ENCODE results near the gene METTL9. TPM values are rescaled to one million over a fixed set of nuclear protein-coding genes. Genes with fewer than 3 reads are reported as not detected.

METTL9 gene
- total and polyA plus RNA-seq, 2 of the 4 experiments (the other 2 are of a cell fraction), result 54.8 to 95.5 TPM

- no TSS peak for BruUV-seq (replicated peaks)
- H3K4ac ChIP-seq (ENCODE audit: low read depth, low read length), result no peak overlapping the region; the same call in 1 of the 2 replicates
- H3K9me3 ChIP-seq (ENCODE audit: control insufficient read depth, insufficient read depth, low read length), result no peaks in the 10 kb centered on the region
- H4K5ac ChIP-seq (ENCODE audit: low read depth, low read length), result peak overlapping the region; percentile 89; the same call in 1 of the 2 replicates
- H3K27me3 ChIP-seq (ENCODE audit: control insufficient read depth, insufficient read depth, low read length), result no peaks in the 10 kb centered on the region
- H3K23ac ChIP-seq (ENCODE audit: low read depth, low read length), result peak overlapping the region; percentile 96; the same call in 1 of the 2 replicates
- H2BK5ac ChIP-seq (ENCODE audit: low read depth, low read length, poor library complexity, severe bottlenecking), result no peak overlapping the region
- H4K91ac ChIP-seq (ENCODE audit: insufficient read depth, low read depth, low read length), result peak overlapping the region; percentile 96; the same call in 1 of the 2 replicates
- no peak for TF ChIP-seq MAZ (IDR thresholded peaks at IDR 0.05; ENCODE audit: borderline replicate concordance, low read depth, low read length)
- no peak for TF ChIP-seq USF2 (IDR thresholded peaks at IDR 0.05; ENCODE audit: low read depth, low read length)
- TF ChIP-seq SMC3 (IDR thresholded peaks at IDR 0.05; ENCODE audit: low read depth, low read length), result no peak
- no peak for TF ChIP-seq CHD1 (IDR thresholded peaks at IDR 0.05; ENCODE audit: low read depth, low read length)
- TF ChIP-seq NFE2L2 (IDR thresholded peaks at IDR 0.05; ENCODE audit: low read depth, low read length), result no peak
- no peak for TF ChIP-seq CEBPB (IDR thresholded peaks at IDR 0.05; ENCODE audit: low read depth, low read length)
- no peak for TF ChIP-seq POLR2A (IDR thresholded peaks at IDR 0.05; ENCODE audit: low read depth, low read length)
- no peak for TF ChIP-seq MXI1 (IDR thresholded peaks at IDR 0.05; ENCODE audit: borderline replicate concordance, low read depth, low read length)
- TF ChIP-seq RFX5 (IDR thresholded peaks at IDR 0.05; ENCODE audit: low read depth, low read length), result no peak
- no peak for TF ChIP-seq CTCF (conservative IDR thresholded peaks at IDR 0.05; ENCODE audit: low read depth, low read length)
- TF ChIP-seq MAFK (IDR thresholded peaks at IDR 0.05; ENCODE audit: low read depth, low read length), result no peak
- no peak for TF ChIP-seq RAD21 (IDR thresholded peaks at IDR 0.05; ENCODE audit: low read length)
- H2BK20ac ChIP-seq (ENCODE audit: low read depth, low read length), result no peak overlapping the region
- H2AK5ac ChIP-seq (ENCODE audit: low read depth, low read length), result no peak overlapping the region
- intact Hi-C loops (cut with micrococcal nuclease) (loop anchor here (5.0 kb wide), 1 partner anchor 66 kb away; no protein-coding TSS in a partner anchor), in situ Hi-C loops (cut with MboI; ENCODE audit: low sequenced_read_pairs) (loop anchor here (10.0 kb wide), 1 partner anchor 57 kb away; the partner anchor contains the start of gene IGSF6), dilution Hi-C loops (cut with HindIII; ENCODE audit: low sequenced_read_pairs, unreplicated experiment) (no loop called here)
- no peaks in the 10 kb centered on the region for H3K9me1 ChIP-seq (ENCODE audit: insufficient read depth, low read length)
- no peak overlapping the region for H3K4me3 ChIP-seq (ENCODE audit: insufficient read depth, low read depth, low read length)
- no CpG with 5 or more reads among the region's 12 CpGs for WGBS, 2 experiments (ENCODE audit: extremely low coverage in 2 of 2, insufficient read length in 1 of 2)
- no peak overlapping the region; the same call in 1 of the 2 replicates for H3K4me2 ChIP-seq (ENCODE audit: low read depth, low read length)
- CTCF ChIA-PET, result no interaction called here
- POLR2A ChIA-PET (ENCODE audit: unreplicated experiment), result no interaction called here
- H2BK15ac ChIP-seq (ENCODE audit: low read depth, low read length), result no peak overlapping the region
- no peak for ATAC-seq (ENCODE audit: low read depth)
- H4K8ac ChIP-seq (ENCODE audit: low read depth in 2 of 2, low read length in 2 of 2), result peak overlapping the region; percentile 98 to 99
- peaks cover 11% of the 10 kb centered on the region; the same call in 1 of the 2 replicates for H4K20me1 ChIP-seq (ENCODE audit: insufficient read depth, low read length)
- H3K36me3 ChIP-seq (ENCODE audit: control insufficient read depth, insufficient read depth, low read length), result no peaks in the 10 kb centered on the region
- H3K4me1 ChIP-seq (ENCODE audit: control insufficient read depth, insufficient read depth, low read length), result no peaks in the 10 kb centered on the region
- no peak overlapping the region for H2AFZ ChIP-seq (replicated peaks; ENCODE audit: low read length, poor library complexity)
- peaks cover 5 to 20% of the 10 kb centered on the region in 2 experiments; a peak in 3 of 4 replicates for H3K79me1 ChIP-seq (ENCODE audit: low read depth in 1 of 2, low read length in 2 of 2)
- DNase-seq, result no peak
- no peak overlapping the region for H2AK9ac ChIP-seq (replicated peaks; ENCODE audit: low read depth, low read length, poor library complexity)
- no peak overlapping the region for H3K9ac ChIP-seq (ENCODE audit: low read depth, low read length)
- no peak overlapping the region for H2BK120ac ChIP-seq (ENCODE audit: low read depth, low read length)
- no peak overlapping the region for H3K56ac ChIP-seq (ENCODE audit: extremely low read depth, insufficient read depth, low read length)
- H3K18ac ChIP-seq (ENCODE audit: low read depth, low read length), result no peak overlapping the region
- no peak overlapping the region for H3K27ac ChIP-seq (ENCODE audit: insufficient read depth, low read length)
- H3K14ac ChIP-seq (replicated peaks; ENCODE audit: low read depth, low read length), result peak overlapping the region; percentile 99; the same call in 1 of the 2 replicates
Observed at GRCh38 chr16:21598206-21598605, 1.2 kb upstream of the METTL9 start.
